HG02885 (cell line): ENCODE measurements around the gene THRB.

Experiments
- ATAC-seq: cut with Tn5 transposase; IDR thresholded peaks from one replicate; pipeline ENCODE4 v1.9.1; 2021; ENCODE audit warnings: mild to moderate bottlenecking; ENCODE audit not compliant: unreplicated experiment, poor library complexity

THRB gene

DNA sequence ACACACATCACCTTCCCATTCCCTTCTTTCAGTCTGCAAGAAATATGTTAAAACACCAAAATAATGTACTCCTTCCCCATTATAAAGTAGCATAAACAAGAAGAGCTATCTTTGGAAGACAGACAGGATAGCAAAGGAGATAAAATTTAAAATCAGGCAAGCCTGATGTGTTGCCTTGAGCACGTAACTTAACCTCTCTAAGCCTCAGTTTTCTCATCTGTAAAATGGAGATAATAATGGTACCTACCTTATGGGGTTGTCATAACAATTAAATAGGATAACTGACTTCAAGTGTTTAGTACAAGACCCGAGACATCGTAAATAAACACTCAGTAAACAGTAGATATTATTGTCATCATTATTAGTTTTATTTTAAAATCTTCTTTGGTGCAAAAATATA lies 407.2 kb downstream of the THRB start:
- no peak for ATAC-seq

GRCh38 chr3:24086617-24087404 lies 407.8 kb downstream of the THRB start:
- no peak for ATAC-seq

GRCh38 chr3:24086206-24086605 lies 408.4 kb downstream of the THRB start:
- no peak for ATAC-seq

- no peak for ATAC-seq
Measured at GRCh38 chr3:24072193-24072592, 422.5 kb downstream of the THRB start.

GRCh38 chr3:24069045-24069444 lies 425.6 kb downstream of the THRB start:
- no peak for ATAC-seq

GRCh38 chr3:24067483-24067882 lies 427.2 kb downstream of the THRB start:
- ATAC-seq = no peak
